IPS DF 4.7 (cell line): Measurements from ENCODE around the gene DCLK1.
"Not testable (repeated sequence)": the region's sequence is repeated elsewhere in the genome, so short reads cannot be mapped to it uniquely, and the experiment has no call there.

ENCODE experiments used
- DNase-seq: peaks from one replicate; pipeline ENCODE4 v3.0.0-alpha.2; 2013; ENCODE audit warnings: low spot score; ENCODE audit errors: extremely low read depth

DCLK1 gene

GRCh38 chr13:36131931-36132297 lies 732 bp upstream of the DCLK1 start:
- DNase-seq = no peak

GRCh38 chr13:36130552-36131221 lies 495 bp downstream of the DCLK1 start:
- no peak for DNase-seq

GRCh38 chr13:36130193-36130551 lies 1.0 kb downstream of the DCLK1 start:
- DNase-seq = no peak

- DNase-seq = no peak
Measured at GRCh38 chr13:36129539-36129938, 1.6 kb downstream of the DCLK1 start.

GRCh38 chr13:36126491-36126890 lies 4.7 kb downstream of the DCLK1 start:
- DNase-seq = no peak

GRCh38 chr13:36125841-36126240 lies 5.3 kb downstream of the DCLK1 start:
- DNase-seq = no peak

- no peak for DNase-seq
Measured at GRCh38 chr13:36124236-36124822, 6.9 kb downstream of the DCLK1 start.

GRCh38 chr13:36115306-36115705 lies 15.9 kb downstream of the DCLK1 start:
- DNase-seq = no peak

- no peak for DNase-seq
Measured at GRCh38 chr13:36114233-36114632, 16.9 kb downstream of the DCLK1 start.

GRCh38 chr13:36108954-36109353 lies 22.2 kb downstream of the DCLK1 start:
- no peak for DNase-seq

GRCh38 chr13:36108342-36108741 lies 22.8 kb downstream of the DCLK1 start:
- DNase-seq = no peak

GRCh38 chr13:36107521-36107920 lies 23.7 kb downstream of the DCLK1 start:
- no peak for DNase-seq

GRCh38 chr13:36105726-36106125 lies 25.5 kb downstream of the DCLK1 start:
- DNase-seq = no peak

- no peak for DNase-seq
Measured at GRCh38 chr13:36102721-36103120, 28.5 kb downstream of the DCLK1 start.

GRCh38 chr13:36101907-36102306 lies 29.3 kb downstream of the DCLK1 start:
- DNase-seq = not testable (repeated sequence)

- no peak for DNase-seq
Measured at GRCh38 chr13:36101157-36101556, 30.0 kb downstream of the DCLK1 start.

GRCh38 chr13:36098080-36098479 lies 33.1 kb downstream of the DCLK1 start:
- DNase-seq = no peak

GRCh38 chr13:36096461-36097416 lies 34.4 kb downstream of the DCLK1 start:
- DNase-seq = no peak

GRCh38 chr13:36094478-36094877 lies 36.7 kb downstream of the DCLK1 start:
- no peak for DNase-seq

- no peak for DNase-seq
Measured at GRCh38 chr13:36090592-36090991, 40.6 kb downstream of the DCLK1 start.

- DNase-seq = no peak
Measured at GRCh38 chr13:36089130-36089647, 42.0 kb downstream of the DCLK1 start.

GRCh38 chr13:36088463-36088862 lies 42.7 kb downstream of the DCLK1 start:
- DNase-seq = no peak
